SK-N-MC (cell line): ENCODE data around the gene ING3.

ENCODE experiments used
- EZH2 ChIP-seq: fragments of 200-600 bp; sonication (generic); IDR thresholded peaks from one replicate; pipeline ENCODE4 v1.6.1; 2017; ENCODE audit warnings: antibody characterized with exemption
- POLR2AphosphoS5 ChIP-seq: IDR thresholded peaks from 2 replicates; pipeline ENCODE4 v1.6.1; 2012; ENCODE audit warnings: mild to moderate bottlenecking, low read depth, low read length, borderline replicate concordance

DNA sequence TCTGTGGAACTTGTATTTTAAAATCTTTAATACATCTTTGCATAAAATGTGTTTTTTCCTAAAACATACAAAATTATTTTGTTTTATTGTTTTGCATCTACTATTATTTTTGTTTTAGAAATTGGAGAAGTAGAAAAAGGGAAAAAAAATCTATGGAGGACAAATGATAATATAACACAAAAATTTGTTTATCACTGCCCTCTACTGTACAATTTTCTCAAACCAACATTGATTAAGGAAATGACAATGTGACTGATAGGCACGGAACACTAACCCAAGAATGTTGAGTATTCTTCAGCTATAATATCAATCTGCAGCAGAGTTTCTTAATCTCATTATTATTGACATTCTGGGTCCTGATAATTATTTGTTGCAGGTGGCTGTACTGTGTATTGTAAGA lies 9.5 kb upstream of the ING3 start:
- TF ChIP-seq EZH2 (no peak), POLR2AphosphoS5 (no peak)
